ENCODE measurements around the gene SLC6A7.
"Not testable (repeated sequence)": the region's sequence is repeated elsewhere in the genome, so short reads cannot be mapped to it uniquely, and the experiment has no call there.

The SLC6A7 gene

DNA sequence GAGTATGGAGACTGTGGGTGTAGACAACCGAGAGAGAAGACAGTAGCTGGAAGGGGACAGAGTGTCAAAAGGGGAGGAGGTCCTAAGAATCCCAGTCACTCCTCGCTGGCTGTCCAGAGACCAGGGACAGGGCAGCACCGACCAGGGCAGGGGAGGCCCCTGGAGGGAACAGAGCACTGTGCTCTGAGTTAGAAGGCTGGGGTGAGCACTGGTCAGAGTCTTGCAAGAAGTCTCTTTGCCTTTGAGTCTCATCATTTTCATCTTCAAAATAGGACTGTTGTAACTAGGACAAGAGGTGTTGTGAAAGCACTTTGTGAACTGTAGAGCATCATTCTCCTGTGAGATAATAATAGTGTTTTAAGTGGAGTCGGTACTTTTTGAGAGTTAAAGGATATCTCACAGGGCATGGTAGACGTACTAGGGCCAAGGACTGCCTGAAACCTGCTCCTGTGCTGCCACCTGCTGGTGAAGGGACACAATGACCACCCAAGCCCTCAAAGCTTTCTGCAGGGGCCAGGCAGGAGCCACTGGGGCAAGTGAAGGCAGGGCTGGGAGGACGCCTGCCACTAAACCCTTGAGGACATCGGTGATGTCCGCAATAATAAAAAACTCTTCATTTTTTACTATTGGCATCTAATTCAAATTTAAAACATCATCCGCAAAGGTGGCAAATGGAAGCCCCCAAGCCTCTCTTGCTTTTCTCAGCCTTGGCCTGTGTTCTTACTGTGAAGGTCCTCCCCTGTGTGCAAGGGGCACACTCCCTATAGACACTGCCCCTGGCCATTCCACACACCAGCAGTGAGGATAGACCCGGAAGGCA lies 28.2 kb downstream of the SLC6A7 start:
- peak; percentile 64 to 71 for DNase-seq (ENCODE audit: low read depth in 2 of 2)

DNA sequence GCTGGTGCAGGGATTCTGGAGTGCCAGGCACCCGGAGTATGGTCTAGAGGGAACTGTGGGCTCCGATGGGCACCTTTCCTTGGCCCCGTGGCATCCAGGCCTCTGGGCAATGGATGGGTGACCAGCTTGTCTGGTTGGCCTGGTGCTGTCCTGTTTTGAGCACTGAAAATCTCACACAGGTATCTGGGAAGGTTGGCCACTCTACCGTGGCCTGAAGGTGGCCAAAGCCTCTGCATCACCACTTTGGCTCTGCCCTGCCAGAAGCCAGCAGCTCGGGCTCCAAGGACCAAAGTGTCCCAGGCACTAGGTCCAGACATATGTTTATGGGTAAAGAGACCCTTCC lies 28.8 kb downstream of the SLC6A7 start:
- no peak for DNase-seq (ENCODE audit: low read depth in 2 of 2)

DNA sequence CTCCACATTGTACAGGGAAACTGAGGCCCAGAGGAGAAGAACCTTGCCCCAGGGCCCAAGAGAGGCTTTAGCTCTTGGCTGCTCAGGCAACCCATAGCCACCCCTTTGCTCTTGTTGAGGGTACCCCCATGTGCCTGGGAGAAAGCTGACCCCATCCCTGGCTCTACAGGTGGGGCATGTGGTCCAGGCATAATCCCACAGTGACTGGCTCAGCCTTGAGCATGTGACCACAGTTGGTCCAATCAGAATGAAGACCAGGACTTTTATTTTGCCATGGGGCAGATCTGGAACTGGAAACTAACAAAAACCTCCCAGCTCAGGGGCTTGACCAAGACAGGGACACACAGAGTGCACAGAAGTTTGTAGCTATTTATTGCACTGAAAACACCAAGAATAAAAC lies 29.3 kb downstream of the SLC6A7 start:
- no peak for DNase-seq (ENCODE audit: low read depth in 2 of 2)

DNA sequence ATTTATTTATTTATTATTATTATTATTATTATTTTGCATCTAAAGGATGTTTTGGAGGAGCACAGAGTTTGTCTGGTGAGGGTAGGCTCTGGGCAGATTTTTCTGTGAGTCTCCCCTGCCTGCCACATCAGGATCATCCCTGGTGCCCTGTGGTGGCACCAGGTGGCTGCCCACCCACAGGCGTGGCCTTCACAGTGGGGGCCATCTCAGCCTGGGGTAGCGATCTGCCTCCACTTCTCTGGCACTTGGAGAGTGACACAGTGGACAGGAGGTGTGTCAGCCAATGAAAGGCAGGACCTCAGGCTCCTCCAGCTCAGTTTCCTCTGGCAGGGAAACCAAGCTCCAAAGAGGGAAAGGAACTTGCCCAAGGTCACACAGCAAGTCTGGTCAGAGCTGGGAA lies 30.0 kb downstream of the SLC6A7 start:
- DNase-seq (ENCODE audit: low read depth in 2 of 2) = no peak

DNA sequence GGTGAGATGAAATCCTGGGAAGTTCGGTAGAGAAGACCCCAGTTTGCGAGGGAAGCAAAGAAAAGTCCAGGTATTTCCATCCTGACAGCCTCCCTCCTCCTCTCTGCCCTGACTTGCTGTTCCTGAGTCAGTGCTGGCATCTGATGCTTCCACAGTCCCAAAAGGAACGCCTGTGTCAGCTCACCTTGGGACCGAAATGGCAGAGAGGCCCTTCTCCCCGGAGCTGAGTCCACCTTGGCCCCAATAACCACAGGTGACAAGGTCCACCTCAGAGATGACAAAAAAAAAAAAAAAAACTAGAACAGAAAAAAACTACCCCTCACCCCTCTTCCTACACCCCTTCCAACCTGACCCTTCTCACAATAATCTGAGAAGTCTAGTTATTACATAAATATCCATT lies 31.6 kb downstream of the SLC6A7 start:
- DNase-seq (ENCODE audit: low read depth in 2 of 2) = no peak

DNA sequence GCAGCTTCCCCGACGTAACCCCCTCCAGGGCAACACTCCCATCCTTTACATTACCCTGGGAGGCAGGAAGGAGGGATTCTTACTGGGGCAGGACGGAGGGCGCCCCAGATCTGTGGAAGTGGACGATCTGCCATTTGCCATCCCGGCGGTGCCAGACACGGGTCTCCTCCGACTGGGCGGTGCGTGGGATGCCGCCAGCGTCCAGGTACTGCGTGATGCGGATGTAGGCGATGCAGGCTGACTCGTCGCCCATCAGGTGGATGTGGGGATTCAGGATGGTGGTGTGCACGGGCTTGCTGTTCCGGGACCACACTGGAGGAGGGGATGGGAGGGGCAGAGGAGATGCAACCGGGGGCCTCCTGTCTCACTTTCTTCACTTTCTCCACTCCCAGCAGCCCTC lies 33.0 kb downstream of the SLC6A7 start:
- DNase-seq (ENCODE audit: low read depth in 2 of 2) = no peak

DNA sequence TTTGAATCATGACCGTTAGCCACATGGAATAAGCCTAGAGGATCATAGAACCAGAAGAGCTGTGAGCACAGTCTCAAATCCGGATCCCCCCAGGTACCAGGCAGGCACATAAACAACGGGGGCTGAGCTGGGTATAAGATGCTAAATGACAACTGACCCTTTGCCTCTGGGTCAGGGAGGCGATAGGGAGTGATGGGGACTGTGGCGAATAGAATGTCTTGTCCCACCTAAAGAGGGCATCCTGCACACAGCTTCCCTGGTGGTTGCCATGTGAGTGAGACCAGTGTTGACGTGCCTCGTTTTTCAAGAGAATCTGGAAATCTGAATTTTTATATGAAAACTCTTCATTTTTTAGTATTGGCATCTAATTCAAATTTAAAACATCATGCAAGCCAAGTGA lies 33.6 kb downstream of the SLC6A7 start:
- DNase-seq (ENCODE audit: low read depth in 2 of 2) = no peak

DNA sequence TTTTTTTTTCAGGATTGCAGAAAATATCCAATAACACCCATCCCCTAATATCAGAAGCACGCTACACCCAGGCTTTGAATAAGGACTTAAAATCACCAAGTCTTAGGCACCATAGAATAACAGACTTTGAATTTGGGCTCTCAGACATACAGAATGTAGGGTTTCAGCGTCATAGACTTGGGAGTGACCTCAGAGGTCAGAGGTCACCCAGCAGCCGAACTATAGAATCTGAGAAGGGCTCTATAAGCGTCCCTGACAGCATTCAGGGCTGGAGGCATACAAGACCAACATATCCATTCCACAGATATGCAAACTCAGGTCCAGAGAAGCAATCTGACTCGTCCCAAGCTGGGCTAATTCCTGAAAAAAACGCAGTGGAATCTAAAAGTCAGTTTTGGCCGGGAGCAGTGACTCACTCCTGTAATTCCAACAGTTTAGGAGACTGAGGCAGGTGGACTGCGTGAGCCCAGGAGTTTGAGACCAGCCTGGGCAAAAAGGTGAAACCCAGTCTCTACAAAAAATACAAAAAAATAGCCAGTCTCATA lies 34.7 kb downstream of the SLC6A7 start:
- no peak for DNase-seq (ENCODE audit: low read depth in 2 of 2)

DNA sequence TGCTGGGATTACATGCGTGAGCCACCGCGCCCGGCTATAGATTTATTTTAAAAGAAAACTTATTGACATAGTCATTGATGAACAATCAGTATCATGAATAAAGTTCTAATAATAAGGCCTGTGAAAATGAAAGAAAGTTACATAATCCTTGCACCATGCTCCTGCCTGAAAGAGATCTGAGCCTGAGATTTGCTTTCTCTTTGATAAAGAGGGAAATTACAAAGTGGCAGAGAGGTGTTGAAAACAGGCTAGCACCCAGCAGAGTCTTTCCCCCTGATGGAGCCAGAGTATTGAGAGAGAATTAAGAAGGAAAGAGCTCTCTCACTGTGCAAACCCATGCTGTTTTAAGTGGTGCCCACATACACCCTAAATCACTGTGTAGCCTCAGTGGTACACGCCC lies 37.2 kb downstream of the SLC6A7 start:
- no peak for DNase-seq (ENCODE audit: low read depth in 2 of 2)

DNA sequence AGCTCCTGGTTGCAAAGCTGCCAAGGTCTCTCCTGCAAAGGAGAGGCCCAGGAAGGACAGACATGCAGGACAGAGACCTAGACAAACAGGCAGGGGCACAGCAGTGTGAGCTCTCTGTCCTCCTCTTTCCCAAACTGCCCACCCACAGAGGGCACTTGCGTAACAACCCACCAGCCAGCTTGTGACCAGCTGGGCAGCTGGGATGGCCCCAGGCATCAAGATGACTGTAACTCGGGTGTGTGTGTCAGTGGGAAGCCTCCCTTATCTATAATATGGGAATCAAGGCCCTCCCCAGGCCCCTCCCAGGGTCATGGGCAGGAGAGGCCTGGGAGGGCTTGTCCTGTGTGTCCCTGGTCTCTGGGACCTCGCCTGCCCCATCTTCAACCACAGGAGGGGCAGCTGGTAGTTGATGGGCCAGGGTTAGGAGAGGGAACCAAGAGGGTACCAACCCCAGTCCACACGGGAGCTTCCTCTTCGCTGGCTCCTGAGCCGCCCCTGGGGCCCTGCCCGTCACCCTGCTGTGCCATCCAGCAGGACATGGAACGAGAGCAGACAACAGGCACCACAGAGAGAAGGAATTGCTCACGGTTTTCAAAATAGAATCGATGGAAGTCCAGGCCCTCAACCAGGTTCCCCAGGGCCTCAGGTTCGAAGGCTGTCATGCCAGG lies 37.9 kb downstream of the SLC6A7 start:
- no peak for DNase-seq (ENCODE audit: low read depth in 2 of 2)

DNA sequence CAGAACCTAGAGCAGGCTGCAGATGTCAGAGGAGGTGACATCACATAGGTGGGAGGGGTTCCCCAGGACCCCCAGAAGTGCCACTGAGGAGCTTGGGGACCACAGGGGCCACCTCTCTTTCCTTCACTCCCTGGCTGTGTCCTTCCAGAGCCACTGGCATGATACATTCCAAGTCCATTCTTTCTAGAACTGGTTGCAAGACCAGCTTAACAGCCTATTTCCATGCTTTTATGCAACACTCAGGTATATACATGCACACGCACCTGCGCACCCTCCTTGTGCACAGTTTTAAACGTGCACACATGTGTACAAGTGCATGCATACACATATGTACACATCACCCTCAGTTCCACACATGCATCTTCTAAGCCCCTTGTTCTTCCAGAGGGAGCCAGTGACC lies 39.7 kb downstream of the SLC6A7 start:
- no peak for DNase-seq (ENCODE audit: low read depth in 2 of 2)

DNA sequence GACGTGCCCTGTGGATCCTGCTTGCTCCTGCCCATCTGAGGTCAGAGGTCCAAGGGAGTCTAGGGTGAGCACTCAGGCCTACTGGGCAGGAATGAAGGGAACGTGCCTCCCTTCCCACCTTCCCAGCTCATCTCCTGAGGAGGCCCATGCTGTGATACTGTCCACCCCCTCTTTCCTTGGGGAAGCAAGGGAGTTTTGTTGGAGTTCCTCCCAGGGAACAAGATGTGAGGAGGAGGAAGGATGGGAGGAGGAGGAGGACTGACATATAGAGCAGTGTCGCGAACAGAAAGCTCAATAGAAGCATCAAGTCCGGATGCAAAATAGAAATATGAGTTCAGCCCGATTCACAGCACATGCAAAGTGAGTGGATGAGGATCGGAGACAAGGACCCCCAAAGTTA lies 41.0 kb downstream of the SLC6A7 start:
- no peak for DNase-seq (ENCODE audit: low read depth in 2 of 2)

DNA sequence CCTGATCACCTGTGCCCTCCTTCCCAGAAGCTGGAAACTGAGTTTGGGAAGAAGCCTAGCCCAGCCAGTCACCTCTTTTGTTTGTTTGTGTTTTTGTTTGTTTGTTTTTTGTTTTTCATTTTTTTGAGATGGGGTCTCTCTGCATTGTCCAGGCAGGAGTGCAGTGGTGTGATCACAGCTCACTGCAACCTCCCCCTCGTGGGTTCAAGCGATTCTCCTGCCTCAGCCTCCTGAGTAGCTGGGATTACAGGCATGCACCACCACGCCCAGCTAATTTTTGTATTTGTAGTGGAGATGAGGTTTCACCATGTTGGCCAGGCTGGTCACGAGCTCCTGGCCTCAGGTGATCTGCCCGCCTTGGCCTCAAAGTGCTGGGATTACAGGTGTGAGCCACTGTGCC lies 43.8 kb downstream of the SLC6A7 start:
- not testable (repeated sequence) for DNase-seq (ENCODE audit: low read depth in 2 of 2)

DNA sequence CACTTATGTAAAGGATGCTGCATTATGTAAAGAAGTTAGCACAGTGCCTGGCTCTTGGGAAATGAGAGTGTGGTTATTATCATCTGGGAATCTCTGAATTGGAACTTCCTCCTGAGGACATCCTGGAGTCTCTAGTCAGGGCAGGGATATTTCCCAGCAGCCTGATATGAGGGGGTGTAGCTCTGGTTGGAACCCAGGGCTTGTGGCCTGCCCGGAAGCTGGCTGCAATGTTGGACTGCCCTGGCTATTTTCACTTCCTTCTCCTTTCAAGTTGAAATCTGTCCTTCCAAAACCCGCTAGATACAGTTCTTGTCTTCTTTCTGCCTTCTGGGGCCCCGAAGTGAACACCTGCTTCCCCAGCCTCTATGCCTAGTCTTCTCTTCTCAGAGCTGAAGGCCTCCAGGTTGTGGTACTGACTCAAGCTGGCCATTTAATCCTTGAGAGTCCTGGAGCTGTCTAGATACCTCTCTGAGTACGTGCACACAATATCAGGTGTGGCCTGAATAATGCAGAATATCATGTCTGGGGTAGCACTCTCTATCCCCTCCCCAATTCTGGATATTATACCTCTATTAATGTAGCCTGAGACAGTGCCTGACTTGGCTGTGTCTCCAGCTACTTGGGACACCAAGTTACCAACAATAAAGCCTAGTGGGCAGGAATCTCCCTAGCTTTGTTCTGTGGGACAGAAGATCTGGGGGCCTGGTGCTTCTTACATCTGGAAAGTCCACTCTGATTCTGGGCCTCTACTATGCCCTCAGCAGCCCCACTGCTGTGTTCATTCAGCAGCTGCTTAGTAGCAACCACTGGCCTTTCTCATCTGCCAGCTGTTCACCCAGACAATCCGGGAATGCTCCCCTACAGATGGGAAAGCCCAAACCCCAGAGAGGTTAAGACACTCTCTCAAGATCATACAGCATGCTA lies 45.0 kb downstream of the SLC6A7 start:
- no peak for DNase-seq (ENCODE audit: low read depth in 2 of 2)

DNA sequence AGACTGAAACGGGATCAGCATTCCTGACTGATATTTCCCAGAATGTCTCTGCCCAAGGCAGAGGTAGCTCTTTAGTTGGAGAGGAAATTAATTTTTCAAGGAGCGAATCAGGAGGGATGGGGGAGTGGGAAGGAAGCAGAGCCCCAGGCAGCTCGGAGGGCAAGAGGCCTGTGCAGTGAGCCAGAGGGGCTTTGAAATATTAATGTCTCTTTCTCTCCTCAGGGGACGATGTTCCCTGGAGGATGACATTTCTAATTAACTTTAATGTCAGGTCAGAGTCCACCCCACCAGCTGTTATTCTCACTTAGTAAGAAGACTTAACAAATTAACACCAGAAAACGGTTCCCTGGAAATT lies 45.6 kb downstream of the SLC6A7 start:
- DNase-seq (ENCODE audit: low read depth in 2 of 2) = no peak

DNA sequence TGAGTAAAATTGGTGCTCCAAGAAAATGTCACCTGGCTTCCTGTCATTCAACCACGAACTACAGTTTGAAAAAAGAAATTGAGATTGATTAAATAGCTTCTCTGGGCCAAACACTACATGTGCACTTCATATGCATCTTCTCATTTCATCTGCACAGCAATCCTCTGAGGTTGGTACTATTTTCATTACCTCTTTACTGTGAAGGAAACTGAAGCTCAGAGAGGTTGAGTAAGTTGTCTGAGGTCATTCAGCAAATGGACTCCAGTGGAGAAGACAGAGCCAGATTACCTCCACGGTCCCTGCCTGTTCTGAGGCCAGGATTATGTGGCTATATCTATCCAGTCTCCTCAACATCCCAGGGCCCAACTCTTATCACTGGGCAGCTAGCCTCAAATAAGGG lies 46.5 kb downstream of the SLC6A7 start:
- DNase-seq (ENCODE audit: low read depth in 2 of 2) = no peak

DNA sequence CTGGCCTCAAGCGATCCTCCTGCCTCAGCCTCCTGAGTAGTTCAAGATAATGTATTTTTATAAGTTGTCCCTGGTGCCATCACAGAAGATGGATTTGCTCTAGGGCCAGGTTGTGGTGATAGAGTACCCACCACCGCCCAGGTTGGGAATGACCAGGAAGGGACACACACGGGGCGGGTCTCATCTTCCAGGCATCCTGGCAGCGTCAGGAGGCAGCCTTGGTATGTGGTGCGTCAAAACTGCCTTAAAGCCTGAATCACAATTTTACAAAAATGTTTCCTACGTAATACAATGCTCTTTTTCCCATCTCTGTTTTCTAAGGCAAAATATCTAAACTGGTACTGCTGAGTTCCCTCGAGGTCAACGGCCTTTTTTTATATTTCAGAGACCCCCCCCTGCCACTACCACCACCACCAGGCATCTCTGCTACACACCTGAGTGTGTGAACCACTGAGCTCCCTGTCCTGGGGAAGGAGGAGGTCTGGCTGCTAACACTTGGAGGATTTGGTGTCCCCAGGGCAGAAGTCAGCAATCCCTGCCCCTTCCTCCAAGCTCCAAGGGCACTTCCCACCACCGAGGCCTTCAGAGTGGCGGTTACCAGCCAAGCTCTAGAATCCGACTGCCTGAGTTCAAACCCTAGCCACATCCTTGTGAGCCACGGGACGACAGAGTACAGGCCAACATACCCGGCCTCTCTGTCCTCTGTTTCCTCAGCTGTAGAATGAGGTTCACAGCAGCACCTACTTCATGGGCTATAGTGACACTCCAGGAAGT lies 47.3 kb downstream of the SLC6A7 start:
- no peak for DNase-seq (ENCODE audit: low read depth in 2 of 2)

DNA sequence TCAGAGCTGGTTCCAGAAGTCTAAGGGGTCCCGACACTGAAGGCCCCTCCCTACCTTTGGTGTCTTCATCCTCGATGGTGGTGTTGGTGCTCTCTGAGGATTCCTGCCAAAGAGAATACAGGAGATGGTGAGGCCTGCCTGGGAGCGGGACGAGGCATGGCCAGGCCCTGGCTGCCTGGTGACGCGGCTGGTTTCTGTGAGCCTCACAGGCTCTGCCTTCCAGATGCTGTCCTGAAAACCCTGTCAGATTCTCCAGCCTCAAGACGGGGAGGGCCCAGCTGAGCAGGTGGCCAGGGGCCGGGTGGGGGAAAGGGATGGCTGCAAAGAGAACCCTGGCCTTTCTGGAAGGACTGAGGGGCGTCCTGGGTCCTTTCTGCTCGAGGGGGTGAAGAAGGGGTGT lies 48.8 kb downstream of the SLC6A7 start:
- DNase-seq (ENCODE audit: low read depth in 2 of 2) = no peak

DNA sequence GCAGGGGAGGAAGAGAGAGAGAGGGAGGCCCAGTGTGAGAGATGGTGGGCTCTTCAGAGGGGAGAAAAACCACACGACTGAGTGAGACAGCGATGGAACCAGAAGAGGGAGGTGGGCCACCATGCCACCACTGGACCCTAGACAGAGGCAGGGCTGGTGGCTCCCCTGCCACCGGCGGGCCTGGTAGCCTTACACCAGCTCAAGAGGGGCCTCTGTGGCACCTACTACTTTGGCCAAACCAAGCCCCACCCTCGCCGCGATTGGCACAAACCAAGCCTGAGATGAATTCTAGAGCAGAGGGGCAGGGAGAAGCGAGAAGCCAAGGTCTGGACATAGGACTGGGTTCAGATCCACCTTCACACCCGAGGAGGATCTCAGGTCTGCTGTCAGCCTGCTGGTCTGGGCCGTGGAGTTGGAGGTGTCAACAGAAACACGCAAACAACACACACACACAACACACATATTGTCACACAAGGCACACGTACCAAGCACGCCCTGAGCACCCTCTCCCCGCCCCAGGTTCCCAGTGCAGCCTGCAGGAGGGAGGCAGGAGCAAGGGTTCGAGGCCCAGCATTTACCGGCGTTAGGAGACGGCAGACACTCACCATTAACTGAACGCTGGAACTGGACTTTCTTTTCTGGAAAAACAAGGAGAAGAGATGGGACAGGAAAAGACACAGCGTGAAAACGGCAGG lies 49.4 kb downstream of the SLC6A7 start:
- DNase-seq (ENCODE audit: low read depth in 2 of 2) = no peak

DNA sequence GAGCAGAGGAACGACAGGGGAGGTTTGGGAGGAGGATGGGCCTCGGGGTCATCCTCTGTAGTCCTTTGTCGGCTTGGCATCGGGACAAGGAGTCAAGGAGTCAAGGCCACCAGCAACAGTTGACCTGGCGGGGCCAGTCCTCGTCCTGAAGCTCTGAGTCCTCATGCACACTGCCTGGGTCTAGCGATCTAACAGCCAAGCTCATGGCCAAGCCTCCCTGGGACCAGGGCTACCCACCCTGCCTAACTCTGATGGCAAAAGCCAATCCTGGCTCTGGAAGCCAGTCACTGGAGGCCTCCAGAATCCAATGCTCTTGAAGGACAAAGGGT lies 49.9 kb downstream of the SLC6A7 start:
- DNase-seq (ENCODE audit: low read depth in 2 of 2) = no peak

Measured in stimulated activated CD4-positive, alpha-beta T cell treated with anti-CD3 and anti-CD28 coated beads, Interleukin-15, amount 100 ng/mL, for 48 hours (primary cell).